Peyer's patch (tissue), 4 donors: Measurements from ENCODE around the gene GPATCH3. TPM values are rescaled to one million over a fixed set of nuclear protein-coding genes. Genes with fewer than 3 reads are reported as not detected.

Source experiments
- DNase-seq, 3 donors: peaks; one replicate each; pipeline ENCODE4 v3.0.0-alpha.2; 2017 to 2019
- H3K27ac ChIP-seq, 4 donors: fragments of 200-600 bp; sonication (generic); one replicate each; pipeline ENCODE4 v1.5.1; 2016 to 2019
- H3K27me3 ChIP-seq, 2 donors: fragments of 200-600 bp; sonication (generic); one replicate each; pipeline ENCODE4 v1.5.1; 2019
- H3K36me3 ChIP-seq, 3 donors: fragments of 200-600 bp; sonication (generic); one replicate each; pipeline ENCODE4 v1.5.1; 2016 to 2019
- H3K4me1 ChIP-seq, 4 donors: fragments of 200-600 bp; sonication (generic); one replicate each; pipeline ENCODE4 v1.5.1; 2016 to 2019
- H3K4me3 ChIP-seq, 4 donors: fragments of 200-600 bp; sonication (generic); 1 replicate in 3 of 4; 2 replicates in 1 of 4; pipeline ENCODE4 v1.5.1; 2016 to 2019; ENCODE audit warnings: mild to moderate bottlenecking in 1 of 4
- H3K9me3 ChIP-seq, 4 donors: fragments of 200-600 bp; sonication (generic); one replicate each; pipeline ENCODE4 v1.5.1; 2016 to 2019; ENCODE audit warnings: mild to moderate bottlenecking in 1 of 4
- POLR2A ChIP-seq, 2 donors: fragments of 450-650 bp; IDR thresholded peaks; one replicate each; pipeline ENCODE4 v1.5.1; 2017; ENCODE audit warnings: antibody characterized with exemption in 2 of 2, mild to moderate bottlenecking in 2 of 2, moderate library complexity in 2 of 2
- total RNA-seq, 4 donors: library from RNA; depleted of rRNA; stranded (reverse); fragments of >200 nt; gene quantifications; one replicate each; pipeline ENCODE4 v1.1.0, GENCODE V29; 2016
- TF ChIP-seq, protein P1 (sequence below), 6 experiments: fragments of 450-650 bp in 4 of 6; fragments of 200-600 bp in 2 of 6; sonication (generic) in 1 of 6; IDR thresholded peaks; one replicate each; pipeline ENCODE4 v1.5.1; 2017 to 2019; ENCODE audit warnings: antibody characterized with exemption in 6 of 6, mild to moderate bottlenecking in 3 of 6, moderate library complexity in 1 of 6

GPATCH3 gene
- total RNA-seq, 4 donors from 2014 or later, result 8.4 to 28.5 (median 14.2) TPM

DNA sequence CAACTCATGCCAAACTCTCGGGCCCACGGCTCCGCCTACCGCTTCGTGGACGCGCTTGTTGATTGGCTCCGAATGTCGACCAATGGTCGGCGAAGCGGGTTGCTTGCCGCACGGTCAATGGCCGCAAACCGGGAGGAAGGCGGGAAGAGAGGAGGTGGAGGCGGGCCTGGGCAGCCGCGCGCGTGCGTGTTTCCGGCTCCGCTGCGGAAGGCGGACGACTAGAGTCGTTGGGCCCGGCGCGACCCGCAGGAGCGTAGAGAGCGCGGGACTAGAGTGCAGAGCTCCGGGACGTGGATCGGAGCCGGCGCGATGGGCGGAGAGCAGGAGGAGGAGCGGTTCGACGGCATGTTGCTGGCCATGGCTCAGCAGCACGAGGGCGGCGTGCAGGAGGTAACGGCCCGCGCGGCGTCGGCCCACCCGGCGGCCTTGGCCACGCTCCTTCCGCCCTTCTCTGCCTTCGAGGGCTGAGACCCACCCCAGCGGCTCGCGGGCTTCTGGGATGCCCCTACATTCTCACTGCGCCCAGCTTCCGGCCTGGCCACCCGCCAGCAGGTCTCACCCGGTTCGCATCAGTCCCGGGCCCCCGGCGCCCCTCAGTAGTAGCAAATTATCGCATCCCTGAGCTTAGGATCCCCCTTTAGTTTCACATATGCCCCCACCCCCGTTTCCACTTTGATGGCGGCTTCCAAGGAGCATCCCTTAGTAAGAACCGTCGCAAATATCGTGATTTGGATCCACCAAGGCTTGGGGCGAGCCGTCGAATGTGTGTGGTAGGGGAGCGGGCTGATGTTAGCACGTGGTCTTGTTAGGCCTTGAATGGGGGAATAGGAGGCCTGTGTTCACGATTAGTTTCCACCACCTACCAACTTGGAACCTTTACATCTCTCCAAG is 21.5 kb upstream of the GPATCH3 start, which contains the start of gene NUDC:
Gene NUDC, plus strand, starts transcription at position 204 of the 891 bp plus-strand sequence. Its CDS starts 106 bp downstream, at position 310.
- DNase-seq, result peak; percentile 94 to 98 (median 98)
- H3K36me3 ChIP-seq, result peaks cover 0 to 32% (median 0%) of the 10 kb centered on the region in 3 donors
- H3K4me3 ChIP-seq, result peak within 1 kb of the TSS; percentile 73 to 96 (median 94)
- peak; percentile 85 for TF ChIP-seq POLR2A (IDR thresholded peaks at IDR 0.05)
- TF ChIP-seq, protein P1, sequence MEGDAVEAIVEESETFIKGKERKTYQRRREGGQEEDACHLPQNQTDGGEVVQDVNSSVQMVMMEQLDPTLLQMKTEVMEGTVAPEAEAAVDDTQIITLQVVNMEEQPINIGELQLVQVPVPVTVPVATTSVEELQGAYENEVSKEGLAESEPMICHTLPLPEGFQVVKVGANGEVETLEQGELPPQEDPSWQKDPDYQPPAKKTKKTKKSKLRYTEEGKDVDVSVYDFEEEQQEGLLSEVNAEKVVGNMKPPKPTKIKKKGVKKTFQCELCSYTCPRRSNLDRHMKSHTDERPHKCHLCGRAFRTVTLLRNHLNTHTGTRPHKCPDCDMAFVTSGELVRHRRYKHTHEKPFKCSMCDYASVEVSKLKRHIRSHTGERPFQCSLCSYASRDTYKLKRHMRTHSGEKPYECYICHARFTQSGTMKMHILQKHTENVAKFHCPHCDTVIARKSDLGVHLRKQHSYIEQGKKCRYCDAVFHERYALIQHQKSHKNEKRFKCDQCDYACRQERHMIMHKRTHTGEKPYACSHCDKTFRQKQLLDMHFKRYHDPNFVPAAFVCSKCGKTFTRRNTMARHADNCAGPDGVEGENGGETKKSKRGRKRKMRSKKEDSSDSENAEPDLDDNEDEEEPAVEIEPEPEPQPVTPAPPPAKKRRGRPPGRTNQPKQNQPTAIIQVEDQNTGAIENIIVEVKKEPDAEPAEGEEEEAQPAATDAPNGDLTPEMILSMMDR (IDR thresholded peaks at IDR 0.05), result no peak
- no peaks in the 10 kb centered on the region for H3K27me3 ChIP-seq
- H3K27ac ChIP-seq, result peak within 1 kb of the TSS; percentile 83 to 91 (median 87)
- peaks cover 0 to 17% (median 7%) of the 10 kb centered on the region in 4 donors for H3K4me1 ChIP-seq
- no peaks in the 10 kb centered on the region for H3K9me3 ChIP-seq

DNA sequence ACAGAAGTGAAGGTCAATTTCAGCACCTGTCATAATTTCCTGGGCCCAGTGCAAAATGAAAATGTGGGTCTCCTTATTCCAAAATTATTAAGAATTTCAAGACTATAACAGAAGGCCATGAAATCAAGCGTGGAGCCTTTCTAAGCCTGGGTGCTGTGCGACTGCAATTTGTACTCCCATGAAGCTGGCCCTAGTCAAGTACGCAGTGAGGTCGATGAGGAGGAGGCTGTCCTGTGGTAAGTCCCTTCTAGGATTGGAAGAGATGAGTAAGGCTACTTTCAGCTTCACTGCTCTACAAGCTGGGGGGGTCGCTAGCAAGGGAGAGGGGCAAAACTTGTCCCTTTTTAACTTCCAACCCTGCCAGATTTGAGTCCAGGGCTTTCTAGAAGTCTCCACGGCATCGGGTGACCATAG is 20.9 kb upstream of the GPATCH3 start:
- no peaks in the 10 kb centered on the region for H3K9me3 ChIP-seq
- H3K4me1 ChIP-seq, result peaks cover 0 to 17% (median 7%) of the 10 kb centered on the region in 4 donors
- peak overlapping the region; percentile 83 to 91 (median 87) for H3K27ac ChIP-seq

DNA sequence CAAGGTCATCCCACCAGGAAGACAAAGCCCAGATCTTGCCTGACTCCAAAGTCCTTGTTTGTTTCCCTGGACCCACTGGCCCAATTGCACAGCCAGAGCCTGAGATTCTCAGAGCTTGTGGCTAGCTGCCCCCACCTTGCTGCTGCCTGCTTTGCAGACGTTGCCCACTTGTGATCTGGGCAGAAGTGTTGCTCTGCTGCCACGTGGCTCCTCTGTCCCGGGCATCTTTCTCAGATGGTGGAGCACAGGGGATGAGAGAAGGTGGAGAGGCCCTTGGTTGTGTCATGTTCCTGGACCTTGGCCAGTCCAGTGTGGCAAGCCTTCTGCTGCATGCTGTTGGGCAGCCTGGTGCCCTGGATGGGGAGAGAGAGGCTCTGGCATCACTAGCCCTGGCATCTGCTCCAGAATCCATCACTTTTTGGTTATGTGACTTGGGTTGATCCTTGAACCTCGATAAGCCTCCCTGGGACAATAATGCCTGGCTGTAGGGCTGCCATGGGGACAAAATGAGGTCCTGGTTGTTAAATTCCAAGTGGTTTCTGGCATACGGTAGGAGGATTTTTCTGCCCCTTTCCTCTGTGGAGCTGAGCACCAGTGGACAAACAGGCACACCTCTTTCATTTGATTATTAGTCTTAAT is 15.1 kb upstream of the GPATCH3 start:
- Histone ChIP-seq H3K27ac (peak overlapping the region in 3 of 4 donors; percentile 66 to 93 (median 82)), H3K4me3 (no peak overlapping the region), H3K9me3 (no peaks in the 10 kb centered on the region), H3K4me1 (peaks cover 0 to 7% (median 0%) of the 10 kb centered on the region in 4 donors), H3K36me3 (no peaks in the 10 kb centered on the region), H3K27me3 (no peaks in the 10 kb centered on the region)
- TF ChIP-seq POLR2A (IDR thresholded peaks at IDR 0.05), result no peak
- TF ChIP-seq, protein P1 (IDR thresholded peaks at IDR 0.05), result no peak
- peak in 2 of 3 donors; percentile 70 to 75 for DNase-seq

More for the DNA sequence above, 20.9 kb upstream of the GPATCH3 start:
- H3K36me3 ChIP-seq, result peaks cover 0 to 26% (median 0%) of the 10 kb centered on the region in 3 donors
- DNase-seq, result no peak
- TF ChIP-seq POLR2A (IDR thresholded peaks at IDR 0.05), result no peak
- TF ChIP-seq, protein P1 (IDR thresholded peaks at IDR 0.05), result no peak
- H3K4me3 ChIP-seq, result peak overlapping the region; percentile 73 to 96 (median 94)
- no peaks in the 10 kb centered on the region for H3K27me3 ChIP-seq

DNA sequence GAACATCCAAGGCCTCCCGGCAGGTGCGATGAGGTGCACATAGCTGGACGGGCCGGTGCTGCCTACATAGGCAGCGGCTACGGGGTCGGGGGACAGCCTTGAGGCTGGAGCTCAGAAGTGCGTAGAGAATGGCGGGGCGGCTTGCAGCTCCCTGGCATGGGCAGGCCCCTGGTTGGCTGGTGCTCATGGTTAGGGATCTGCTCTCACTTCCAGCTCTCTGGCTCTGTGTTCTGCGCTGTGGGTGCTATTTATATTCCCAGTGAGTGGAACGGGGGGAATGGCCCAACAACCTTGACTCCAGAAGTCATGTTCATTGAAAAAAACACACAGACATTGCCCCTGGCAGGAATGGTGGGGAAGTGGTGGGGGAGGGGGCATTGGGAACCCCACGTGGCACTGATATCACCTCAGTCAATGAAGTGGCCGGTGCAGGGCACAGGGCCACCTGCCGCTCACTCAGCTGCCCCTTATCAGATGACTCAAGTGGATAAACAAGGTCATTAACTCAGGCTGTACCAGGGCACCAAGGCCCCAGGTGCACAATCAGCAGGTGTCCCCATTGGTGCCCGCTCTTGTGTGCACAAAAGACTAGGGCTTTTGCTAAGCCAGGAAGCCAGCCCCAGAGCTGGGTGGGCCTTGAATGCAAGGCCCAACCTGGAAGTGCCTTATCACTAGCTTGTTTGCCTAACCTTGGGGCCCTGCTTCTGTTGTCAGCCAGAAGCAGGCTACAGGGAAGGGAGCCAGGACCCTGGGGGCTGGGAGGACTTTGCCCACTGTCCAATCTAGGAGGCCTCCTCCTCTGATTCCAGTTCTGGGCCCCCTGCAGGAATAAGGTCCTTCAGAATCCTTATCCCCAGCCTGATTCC is 13.7 kb upstream of the GPATCH3 start, which contains the start of gene NR0B2:
Gene NR0B2, minus strand, starts transcription at position 222 of the 866 bp plus-strand sequence. Its CDS starts 35 bp downstream, at position 187.
- H3K9me3 ChIP-seq, result no peaks in the 10 kb centered on the region
- DNase-seq, result peak in 2 of 3 donors; percentile 88 to 91
- TF ChIP-seq, protein P1 (IDR thresholded peaks at IDR 0.05), result peak in 1 of 6 experiments; percentile 9
- TF ChIP-seq POLR2A (IDR thresholded peaks at IDR 0.05), result peak; percentile 42 to 52
- peak within 1 kb of the TSS in 2 of 4 donors; percentile 46 to 58 for H3K4me3 ChIP-seq
- H3K36me3 ChIP-seq, result no peaks in the 10 kb centered on the region
- H3K4me1 ChIP-seq, result peaks cover 0 to 10% (median 0%) of the 10 kb centered on the region in 4 donors
- peak within 1 kb of the TSS in 3 of 4 donors; percentile 66 to 93 (median 82) for H3K27ac ChIP-seq
- no peaks in the 10 kb centered on the region for H3K27me3 ChIP-seq
